ENCODE results near the gene FURIN. TPM values are rescaled to one million over a fixed set of nuclear protein-coding genes. Genes with fewer than 3 reads are reported as not detected.

The FURIN gene
- total and polyA plus RNA-seq, 12 donors, result 29.5 to 82.5 (median 40.9) TPM

DNA sequence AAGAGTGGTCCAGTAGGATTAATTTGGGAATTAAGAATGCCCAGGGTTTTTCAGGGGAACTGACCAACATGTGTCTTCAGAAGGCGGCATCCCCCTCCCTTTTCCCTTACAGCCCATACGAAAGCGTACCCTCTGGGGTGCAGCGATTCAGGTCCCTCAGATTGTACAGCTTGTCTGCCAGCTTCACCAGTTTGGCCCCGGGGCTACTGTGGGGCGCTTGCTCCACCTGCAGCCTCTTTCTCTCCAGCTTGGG lies 63.1 kb downstream of the FURIN start:
- DNase-seq (no peak), ATAC-seq (no peak)
- WGBS, 2 donors, result 32 to 37% methylated on average over 6 of the region's 6 CpGs
- TF ChIP-seq, protein P1, sequence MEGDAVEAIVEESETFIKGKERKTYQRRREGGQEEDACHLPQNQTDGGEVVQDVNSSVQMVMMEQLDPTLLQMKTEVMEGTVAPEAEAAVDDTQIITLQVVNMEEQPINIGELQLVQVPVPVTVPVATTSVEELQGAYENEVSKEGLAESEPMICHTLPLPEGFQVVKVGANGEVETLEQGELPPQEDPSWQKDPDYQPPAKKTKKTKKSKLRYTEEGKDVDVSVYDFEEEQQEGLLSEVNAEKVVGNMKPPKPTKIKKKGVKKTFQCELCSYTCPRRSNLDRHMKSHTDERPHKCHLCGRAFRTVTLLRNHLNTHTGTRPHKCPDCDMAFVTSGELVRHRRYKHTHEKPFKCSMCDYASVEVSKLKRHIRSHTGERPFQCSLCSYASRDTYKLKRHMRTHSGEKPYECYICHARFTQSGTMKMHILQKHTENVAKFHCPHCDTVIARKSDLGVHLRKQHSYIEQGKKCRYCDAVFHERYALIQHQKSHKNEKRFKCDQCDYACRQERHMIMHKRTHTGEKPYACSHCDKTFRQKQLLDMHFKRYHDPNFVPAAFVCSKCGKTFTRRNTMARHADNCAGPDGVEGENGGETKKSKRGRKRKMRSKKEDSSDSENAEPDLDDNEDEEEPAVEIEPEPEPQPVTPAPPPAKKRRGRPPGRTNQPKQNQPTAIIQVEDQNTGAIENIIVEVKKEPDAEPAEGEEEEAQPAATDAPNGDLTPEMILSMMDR (IDR thresholded peaks at IDR 0.05), result peak in 1 of 9 donors; percentile 36
- Histone ChIP-seq H3K27me3 (no peaks in the 10 kb centered on the region), H3K4me1 (peaks cover 18 to 69% (median 50%) of the 10 kb centered on the region in 9 donors), H3K9me3 (no peaks in the 10 kb centered on the region), H3K27ac (peak overlapping the region; percentile 81 to 98 (median 96)), H3K36me3 (peaks cover 0 to 5% (median 0%) of the 10 kb centered on the region in 9 donors), H3K4me3 (peak overlapping the region in 9 of 10 donors; percentile 49 to 92 (median 80))
- intact Hi-C loops (cut with DNase I), result loop anchor here in 4 of 10 donors (2.0 to 5.0 kb wide), 3 partner anchors 29 to 284 kb away; partner anchors contain the start of gene MAN2A2 (in 1 of the 4)

GRCh38 chr15:90931828-90932659 lies 63.7 kb downstream of the FURIN start, which contains the start of gene HDDC3:
Gene HDDC3, minus strand, starts transcription at chr15:90932549. Its CDS starts 9 bp downstream, at chr15:90932540.
- intact Hi-C loops (cut with DNase I), result loop anchor here in 7 of 10 donors (1.0 to 5.0 kb wide), 6 partner anchors 29 to 285 kb away; partner anchors contain the start of gene MAN2A2 (in 2 of the 7)
- Histone ChIP-seq H3K36me3 (peaks cover 0 to 10% (median 0%) of the 10 kb centered on the region in 9 donors), H3K27me3 (no peaks in the 10 kb centered on the region), H3K4me3 (peak within 1 kb of the TSS; percentile 49 to 92 (median 78)), H3K9me3 (no peaks in the 10 kb centered on the region), H3K4me1 (peaks cover 18 to 74% (median 53%) of the 10 kb centered on the region in 9 donors), H3K27ac (peak within 1 kb of the TSS; percentile 81 to 98 (median 96))
- TF ChIP-seq, protein P1 (IDR thresholded peaks at IDR 0.05), result peak; percentile 92 to 99 (median 97)
- 1 to 2% methylated on average over 52 of the region's 52 CpGs for WGBS, 2 donors
- DNase-seq (peak; percentile 93 to 95), ATAC-seq (peak; percentile 58 to 74 (median 66))

GRCh38 chr15:90932660-90932991 lies 64.2 kb downstream of the FURIN start:
- Histone ChIP-seq H3K4me3 (peak overlapping the region in 9 of 10 donors; percentile 49 to 92 (median 80)), H3K27ac (peak overlapping the region; percentile 81 to 98 (median 96)), H3K27me3 (no peaks in the 10 kb centered on the region), H3K9me3 (no peaks in the 10 kb centered on the region), H3K36me3 (peaks cover 0 to 16% (median 0%) of the 10 kb centered on the region in 9 donors), H3K4me1 (peaks cover 18 to 74% (median 53%) of the 10 kb centered on the region in 9 donors)
- intact Hi-C loops (cut with DNase I), result loop anchor here in 7 of 10 donors (1.0 to 5.0 kb wide), 5 partner anchors 29 to 285 kb away; partner anchors contain the start of gene MAN2A2 (in 1 of the 7)
- ATAC-seq (no peak), DNase-seq (no peak)
- TF ChIP-seq, protein P1 (IDR thresholded peaks at IDR 0.05), result peak in 3 of 9 donors; percentile 4 to 9 (median 6)
- WGBS, 2 donors, result 18% methylated on average over 5 of the region's 5 CpGs

Other genes starting within 250 kb of the FURIN start
- 10 to 100 TPM in 4 of 10 donors, 1 to 10 TPM in 6; 3.5 to 35.0 (median 7.9) TPM for gene BLM, start 151.2 kb upstream of the FURIN start, total RNA-seq
- gene BLM, start 151.2 kb upstream of the FURIN start, polyA plus RNA-seq, result 10 to 100 TPM in 1 of 2 donors, 1 to 10 TPM in 1; 5.8 to 15.4 TPM
- 10 to 100 TPM in 8 of 10 donors, 1 to 10 TPM in 2; 8.6 to 27.7 (median 11.5) TPM for gene FES, start 15.9 kb downstream of the FURIN start, total RNA-seq
- gene FES, start 15.9 kb downstream of the FURIN start, polyA plus RNA-seq, result 10 to 100 TPM; 17.7 to 23.3 TPM
- 100 to 1,000 TPM in 4 of 10 donors, 10 to 100 TPM in 6; 78.3 to 157 (median 98.1) TPM for gene MAN2A2, start 34.7 kb downstream of the FURIN start, total RNA-seq
- gene MAN2A2, start 34.7 kb downstream of the FURIN start, polyA plus RNA-seq, result 10 to 100 TPM; 24.8 to 84.5 TPM
- gene HDDC3, start 64.0 kb downstream of the FURIN start, total RNA-seq, result 10 to 100 TPM; 10.7 to 18.2 (median 14.6) TPM
- gene HDDC3, start 64.0 kb downstream of the FURIN start, polyA plus RNA-seq, result 10 to 100 TPM; 15.3 to 18.0 TPM
- gene UNC45A, start 66.7 kb downstream of the FURIN start, total RNA-seq, result 10 to 100 TPM; 19.2 to 28.0 (median 24.7) TPM
- 10 to 100 TPM; 26.0 to 26.4 TPM for gene UNC45A, start 66.7 kb downstream of the FURIN start, polyA plus RNA-seq
- 10 to 100 TPM in 1 of 10 donors, 1 to 10 TPM in 9; 5.5 to 11.8 (median 7.6) TPM for gene RCCD1, start 86.3 kb downstream of the FURIN start, total RNA-seq
- 1 to 10 TPM; 6.0 to 8.3 TPM for gene RCCD1, start 86.3 kb downstream of the FURIN start, polyA plus RNA-seq
- gene PRC1, start 125.9 kb downstream of the FURIN start, total RNA-seq, result 10 to 100 TPM in 1 of 10 donors, 1 to 10 TPM in 9; 2.1 to 16.2 (median 4.4) TPM
- gene PRC1, start 125.9 kb downstream of the FURIN start, polyA plus RNA-seq, result 1 to 10 TPM; 4.6 to 4.8 TPM
- 10 to 100 TPM in 1 of 10 donors, 1 to 10 TPM in 9; 3.7 to 10.4 (median 5.5) TPM for gene VPS33B, start 154.0 kb downstream of the FURIN start, total RNA-seq
- 1 to 10 TPM; 7.2 to 8.8 TPM for gene VPS33B, start 154.0 kb downstream of the FURIN start, polyA plus RNA-seq
- gene SV2B, start 231.7 kb downstream of the FURIN start, total RNA-seq, result 10 to 100 TPM in 1 of 10 donors, 1 to 10 TPM in 8, under 1 TPM in 1; 0.60 to 15.7 (median 2.1) TPM
- gene SV2B, start 231.7 kb downstream of the FURIN start, polyA plus RNA-seq, result under 1 TPM; 0.29 to 0.35 TPM

Data from heart right ventricle (tissue), 16 donors.